ENCODE measurements around the gene GPR63.

GRCh38 chr6:96832780-96833179, 4.5 kb downstream of the GPR63 start:
- no peak for TF ChIP-seq CTCF (IDR thresholded peaks at IDR 0.05)
- no peak for TF ChIP-seq POLR2A (IDR thresholded peaks at IDR 0.05)

Data from body of pancreas (tissue), 4 donors.